Stimulated activated naive CD8-positive, alpha-beta T cell treated with anti-CD3 and anti-CD28 coated beads, Interleukin-15, Interleukin-2, amounts not matched to agents 100 ng/mL and 50 ng/mL, for 24 hours (primary cell): ENCODE measurements around the gene ARID4B.

Source experiments
- H3K27ac Mint-ChIP-seq: one replicate; pipeline ENCODE4 v1.8.0; 2021; ENCODE audit warnings: mild to moderate bottlenecking, mixed read lengths
- H3K27me3 Mint-ChIP-seq: one replicate; pipeline ENCODE4 v1.8.0; 2021; ENCODE audit warnings: mixed read lengths
- H3K36me3 Mint-ChIP-seq: one replicate; pipeline ENCODE4 v1.8.0; 2021; ENCODE audit warnings: low read depth, mixed read lengths
- H3K4me1 Mint-ChIP-seq: one replicate; pipeline ENCODE4 v1.8.0; 2021; ENCODE audit warnings: low read depth, mixed read lengths
- H3K4me3 Mint-ChIP-seq: one replicate; pipeline ENCODE4 v1.8.0; 2021; ENCODE audit warnings: mild to moderate bottlenecking, mixed read lengths
- H3K9me3 Mint-ChIP-seq: one replicate; pipeline ENCODE4 v1.8.0; 2021; ENCODE audit warnings: mixed read lengths

The ARID4B gene

DNA sequence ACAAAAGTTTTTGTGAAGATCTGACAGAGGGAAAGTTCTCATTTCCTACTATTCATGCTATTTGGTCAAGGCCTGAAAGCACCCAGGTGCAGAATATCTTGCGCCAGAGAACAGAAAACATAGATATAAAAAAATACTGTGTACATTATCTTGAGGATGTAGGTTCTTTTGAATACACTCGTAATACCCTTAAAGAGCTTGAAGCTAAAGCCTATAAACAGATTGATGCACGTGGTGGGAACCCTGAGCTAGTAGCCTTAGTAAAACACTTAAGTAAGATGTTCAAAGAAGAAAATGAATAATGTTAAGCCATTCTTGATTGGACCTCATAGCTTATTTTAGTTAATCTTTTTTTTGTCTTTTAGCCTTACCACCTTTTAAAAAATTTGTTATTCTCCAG, 14.5 kb upstream of the ARID4B start:
- Mint-ChIP-seq H3K9me3 (no peaks in the 10 kb centered on the region), H3K27me3 (no peaks in the 10 kb centered on the region), H3K4me1 (peaks cover 17% of the 10 kb centered on the region), H3K36me3 (peaks cover 39% of the 10 kb centered on the region), H3K4me3 (no peak overlapping the region), H3K27ac (no peak overlapping the region)

DNA sequence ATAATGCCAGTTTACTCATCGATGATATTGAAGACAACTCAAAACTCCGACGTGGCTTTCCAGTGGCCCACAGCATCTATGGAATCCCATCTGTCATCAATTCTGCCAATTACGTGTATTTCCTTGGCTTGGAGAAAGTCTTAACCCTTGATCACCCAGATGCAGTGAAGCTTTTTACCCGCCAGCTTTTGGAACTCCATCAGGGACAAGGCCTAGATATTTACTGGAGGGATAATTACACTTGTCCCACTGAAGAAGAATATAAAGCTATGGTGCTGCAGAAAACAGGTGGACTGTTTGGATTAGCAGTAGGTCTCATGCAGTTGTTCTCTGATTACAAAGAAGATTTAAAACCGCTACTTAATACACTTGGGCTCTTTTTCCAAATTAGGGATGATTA, 14.1 kb upstream of the ARID4B start:
- Mint-ChIP-seq H3K4me3 (no peak overlapping the region), H3K36me3 (peaks cover 39% of the 10 kb centered on the region), H3K9me3 (no peaks in the 10 kb centered on the region), H3K27me3 (no peaks in the 10 kb centered on the region), H3K4me1 (peaks cover 20% of the 10 kb centered on the region), H3K27ac (no peak overlapping the region)

DNA sequence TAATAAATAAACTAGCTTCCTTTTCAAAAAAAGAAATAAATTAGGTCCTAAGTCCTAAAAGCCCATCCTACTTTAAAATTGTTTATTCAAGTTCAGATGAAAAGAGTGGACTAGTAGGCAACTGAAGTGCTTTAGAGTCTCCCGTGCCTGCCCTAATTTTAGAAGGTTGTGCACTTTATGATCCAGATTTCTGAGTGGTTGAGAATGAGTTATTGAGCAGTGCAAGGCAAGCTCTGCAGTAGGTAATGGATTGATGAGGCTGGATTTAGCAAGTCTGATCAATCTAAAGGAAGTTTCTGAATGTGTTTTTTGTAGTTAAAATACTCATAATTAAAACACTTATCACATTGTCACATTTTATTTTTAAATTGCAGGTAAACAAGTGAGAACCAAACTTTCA, 13.4 kb upstream of the ARID4B start:
- Mint-ChIP-seq H3K27me3 (no peaks in the 10 kb centered on the region), H3K36me3 (peaks cover 39% of the 10 kb centered on the region)

DNA sequence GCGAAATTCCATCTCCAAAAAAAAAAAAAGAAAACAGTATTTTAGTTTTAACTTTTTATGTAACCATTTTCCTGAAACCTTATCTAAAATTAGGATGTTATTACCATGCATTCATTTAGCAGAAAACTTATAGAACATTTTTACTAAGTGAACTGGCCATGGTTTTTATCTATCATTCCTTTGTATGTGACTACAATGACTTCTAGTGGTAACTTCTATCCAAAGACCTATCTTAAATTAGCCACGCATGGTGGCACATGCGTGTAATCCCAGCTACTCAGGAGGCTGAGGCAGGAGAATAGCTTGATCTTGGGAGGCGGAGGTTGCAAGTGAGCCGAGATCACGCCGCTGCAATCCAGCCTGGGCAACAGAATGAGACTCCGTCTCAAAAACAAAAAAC, 11.8 kb upstream of the ARID4B start:
- Mint-ChIP-seq H3K27ac (peak overlapping the region; percentile 74), H3K4me1 (peaks cover 26% of the 10 kb centered on the region), H3K4me3 (no peak overlapping the region), H3K27me3 (no peaks in the 10 kb centered on the region), H3K36me3 (peaks cover 33% of the 10 kb centered on the region), H3K9me3 (no peaks in the 10 kb centered on the region)

More for the DNA sequence above, 13.4 kb upstream of the ARID4B start:
- peaks cover 25% of the 10 kb centered on the region for H3K4me1 Mint-ChIP-seq
- H3K27ac Mint-ChIP-seq: no peak overlapping the region
- H3K9me3 Mint-ChIP-seq: no peaks in the 10 kb centered on the region
- no peak overlapping the region for H3K4me3 Mint-ChIP-seq

DNA sequence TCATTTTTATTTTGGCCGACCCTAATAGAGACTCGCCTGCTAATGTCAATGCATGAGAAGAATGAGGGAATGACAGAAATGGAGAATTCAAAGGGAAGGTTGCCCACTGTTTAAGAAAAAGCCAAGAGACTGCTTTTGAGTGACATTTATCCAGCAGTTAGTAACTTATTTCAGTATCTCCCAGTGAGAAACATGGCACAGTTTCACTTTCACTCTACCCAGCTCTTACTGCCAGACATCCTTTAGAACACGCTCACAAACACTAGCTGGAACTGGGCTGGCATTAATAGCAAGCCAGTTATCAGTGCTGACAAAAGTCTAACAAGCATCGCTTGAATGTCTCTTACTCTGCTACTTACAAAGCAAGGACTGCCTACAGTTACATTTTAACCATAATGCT, 8.9 kb upstream of the ARID4B start:
- Mint-ChIP-seq H3K27me3 (no peaks in the 10 kb centered on the region), H3K4me1 (peaks cover 18% of the 10 kb centered on the region), H3K9me3 (no peaks in the 10 kb centered on the region), H3K36me3 (peaks cover 18% of the 10 kb centered on the region), H3K4me3 (peak overlapping the region; percentile 65), H3K27ac (peak overlapping the region; percentile 83)

DNA sequence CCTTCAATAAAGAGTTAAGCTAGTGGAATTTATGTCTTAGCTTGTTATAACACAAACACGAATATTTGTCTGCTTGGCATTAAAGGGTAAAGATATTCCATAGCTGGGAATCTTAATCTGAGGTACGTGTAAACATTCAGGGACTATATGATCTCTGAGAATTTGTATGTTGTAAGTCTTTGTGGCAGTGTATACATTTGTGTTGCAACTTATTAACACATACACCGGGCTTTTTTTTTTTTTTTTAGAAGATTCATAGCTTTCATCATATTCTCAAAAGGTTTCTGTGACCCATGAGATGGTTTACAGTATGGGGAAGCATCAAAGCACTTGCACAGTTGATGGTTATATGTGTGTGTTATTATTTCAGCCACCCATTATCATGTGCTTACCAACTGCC, 3.4 kb upstream of the ARID4B start:
- H3K27me3 Mint-ChIP-seq: no peaks in the 10 kb centered on the region
- peaks cover 29% of the 10 kb centered on the region for H3K36me3 Mint-ChIP-seq
- H3K27ac Mint-ChIP-seq: no peak overlapping the region
- H3K4me3 Mint-ChIP-seq: peak overlapping the region; percentile 59
- H3K9me3 Mint-ChIP-seq: no peaks in the 10 kb centered on the region
- peaks cover 13% of the 10 kb centered on the region for H3K4me1 Mint-ChIP-seq

DNA sequence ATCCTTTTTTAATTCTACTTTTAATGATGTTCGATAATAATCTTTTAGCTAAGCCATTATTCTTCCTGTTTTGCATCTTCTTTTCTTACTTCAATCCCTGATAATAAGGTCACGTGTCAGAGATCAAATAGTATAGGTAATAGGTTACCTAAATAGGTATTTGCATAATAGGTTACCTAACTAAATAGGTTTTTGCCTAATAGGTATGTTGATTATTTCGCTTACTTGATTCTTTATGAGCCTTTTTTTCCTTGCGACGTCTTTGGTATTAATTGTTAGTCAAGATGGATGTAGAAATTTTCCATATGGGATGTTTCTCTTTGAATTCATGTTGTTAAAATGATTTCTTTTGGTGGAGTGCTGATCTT, 2.9 kb upstream of the ARID4B start:
- H3K4me3 Mint-ChIP-seq: no peak overlapping the region
- no peaks in the 10 kb centered on the region for H3K9me3 Mint-ChIP-seq
- H3K27me3 Mint-ChIP-seq: no peaks in the 10 kb centered on the region
- H3K4me1 Mint-ChIP-seq: peaks cover 15% of the 10 kb centered on the region
- no peak overlapping the region for H3K27ac Mint-ChIP-seq
- peaks cover 31% of the 10 kb centered on the region for H3K36me3 Mint-ChIP-seq

DNA sequence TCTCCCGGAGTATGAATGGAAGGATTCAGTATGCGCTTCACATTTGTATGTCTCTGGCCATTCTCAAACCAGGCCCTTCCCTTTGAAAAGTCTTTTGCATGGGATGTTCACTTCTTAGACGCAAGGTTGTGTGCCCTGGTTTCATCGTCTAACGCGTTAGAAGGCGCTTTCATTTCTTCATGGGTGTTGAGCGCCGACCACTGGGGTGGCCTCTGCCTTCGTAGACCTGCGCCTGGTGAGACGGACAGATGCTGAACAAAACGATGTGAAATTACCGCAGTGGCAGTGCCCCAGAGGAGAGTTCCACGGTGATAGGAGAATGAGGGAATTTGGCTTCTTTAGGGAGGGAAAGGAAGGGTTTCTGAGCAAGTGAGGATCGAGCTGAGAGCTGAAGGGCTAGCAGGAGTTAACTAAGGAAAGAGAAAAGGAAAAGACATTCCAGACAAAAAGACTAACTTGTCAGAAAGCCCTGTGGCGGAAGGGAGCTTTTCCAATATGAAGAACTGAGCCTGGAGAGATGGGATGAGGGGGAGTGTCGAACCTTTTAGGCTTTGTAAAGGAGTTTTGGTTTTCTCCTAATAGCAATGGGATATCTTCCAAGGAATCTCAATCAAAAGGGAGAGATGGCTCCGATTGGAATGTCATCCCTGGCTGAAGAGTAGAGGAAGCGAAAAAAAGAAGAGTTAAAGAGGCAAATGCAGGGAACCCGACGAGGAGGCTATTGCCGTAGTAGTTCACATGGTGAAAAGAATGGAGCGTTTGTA, 1.3 kb upstream of the ARID4B start:
- H3K4me3 Mint-ChIP-seq: no peak overlapping the region
- H3K9me3 Mint-ChIP-seq: no peaks in the 10 kb centered on the region

DNA sequence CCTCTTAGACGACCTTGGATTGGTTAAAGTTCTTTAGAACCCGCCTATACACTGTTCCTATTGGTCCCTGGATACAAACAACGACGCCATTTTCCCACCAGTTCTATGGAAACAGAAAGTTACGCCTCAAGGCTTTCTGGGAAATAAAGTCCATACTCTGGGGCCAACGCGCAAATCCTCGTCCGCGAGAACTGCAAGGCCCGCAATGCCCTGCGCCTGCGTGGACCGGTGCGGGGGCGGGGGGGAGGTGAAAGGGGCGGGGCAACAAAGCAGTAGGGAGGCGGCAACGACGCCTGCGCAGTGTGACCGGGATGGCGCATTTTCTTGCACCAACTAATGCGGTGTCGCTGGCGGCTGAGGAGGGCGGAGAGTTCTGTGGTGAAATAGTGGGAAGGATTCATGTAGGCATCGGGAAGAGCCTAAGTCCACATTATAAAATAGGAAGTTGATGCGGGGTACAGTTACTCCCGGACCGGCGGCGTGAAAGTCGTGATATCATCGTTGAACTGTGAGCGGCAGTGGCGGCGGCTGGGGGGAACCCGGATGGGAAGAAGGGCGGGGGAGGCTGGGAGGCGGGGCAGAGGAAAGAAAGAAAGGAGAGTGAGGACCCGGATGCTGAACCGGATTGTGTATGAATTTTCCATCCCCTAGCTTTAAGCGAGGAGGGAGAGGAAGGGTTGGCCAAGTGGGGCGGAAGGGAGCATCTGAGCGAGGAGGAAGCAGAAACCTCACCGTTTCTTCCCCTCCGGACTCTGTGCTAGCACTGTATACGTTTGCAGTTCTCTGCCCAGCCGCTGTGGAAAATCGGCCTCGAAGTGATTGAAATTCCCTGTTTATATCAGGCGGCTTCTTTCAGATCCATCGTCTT, 526 bp upstream of the ARID4B start, which contains the start of gene GGPS1:
TSS of gene GGPS1 (plus strand) at position 300 of the 868 bp plus-strand sequence. CDS start 6,695 bp downstream, outside the sequence.
- H3K4me1 Mint-ChIP-seq: peaks cover 28% of the 10 kb centered on the region
- no peaks in the 10 kb centered on the region for H3K27me3 Mint-ChIP-seq
- peaks cover 33% of the 10 kb centered on the region for H3K36me3 Mint-ChIP-seq
- H3K27ac Mint-ChIP-seq: peak within 1 kb of the TSS; percentile 88
- H3K9me3 Mint-ChIP-seq: no peaks in the 10 kb centered on the region
- no peak within 1 kb of the TSS for H3K4me3 Mint-ChIP-seq

More for the DNA sequence above, 1.3 kb upstream of the ARID4B start:
- Mint-ChIP-seq H3K27ac (no peak overlapping the region), H3K4me1 (peaks cover 27% of the 10 kb centered on the region), H3K36me3 (peaks cover 33% of the 10 kb centered on the region), H3K27me3 (no peaks in the 10 kb centered on the region)

DNA sequence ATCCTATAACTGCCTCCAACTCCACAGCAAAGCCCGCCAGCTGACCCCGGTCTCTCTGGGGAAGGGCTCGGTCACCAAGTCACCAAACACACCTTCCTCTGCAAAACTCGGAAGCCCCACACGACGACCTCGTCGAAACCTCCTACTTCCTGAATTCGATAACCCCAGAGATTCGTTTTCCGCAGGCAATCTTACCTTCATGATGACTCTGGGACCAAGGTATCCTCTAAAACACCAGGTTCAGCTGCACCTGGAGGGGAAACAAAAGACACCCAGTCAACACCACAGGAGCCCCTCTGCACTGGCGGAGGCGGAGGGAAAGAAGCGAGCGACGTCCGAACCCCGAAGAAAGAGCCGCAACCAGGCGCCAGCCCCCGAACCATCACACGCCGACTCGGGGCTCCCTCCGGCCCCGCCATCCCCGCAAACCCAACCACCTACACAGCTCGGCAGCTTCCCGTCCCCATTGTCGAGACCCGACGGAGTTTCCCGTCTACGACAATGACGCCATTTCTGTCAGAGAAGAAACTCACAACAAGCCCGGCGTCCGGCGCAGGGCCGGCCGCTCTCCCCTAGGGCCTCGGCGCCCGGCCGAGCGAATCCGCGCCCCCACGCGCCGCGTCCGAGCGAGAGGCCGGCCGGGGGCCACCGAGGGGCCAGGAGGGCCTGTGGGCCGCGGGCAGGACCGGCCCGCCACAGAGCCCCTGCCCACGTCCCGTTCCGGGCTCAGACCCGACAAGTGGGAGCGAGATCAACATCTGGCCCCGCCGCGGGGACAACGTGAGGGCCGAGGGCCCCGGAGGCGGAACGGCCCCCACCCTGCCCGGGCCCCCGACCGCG, 1.0 kb downstream of the ARID4B start:
- Mint-ChIP-seq H3K4me3 (peak overlapping the region; percentile 97), H3K27ac (peak overlapping the region; percentile 87), H3K9me3 (no peaks in the 10 kb centered on the region), H3K4me1 (peaks cover 41% of the 10 kb centered on the region), H3K36me3 (peaks cover 37% of the 10 kb centered on the region), H3K27me3 (no peaks in the 10 kb centered on the region)

DNA sequence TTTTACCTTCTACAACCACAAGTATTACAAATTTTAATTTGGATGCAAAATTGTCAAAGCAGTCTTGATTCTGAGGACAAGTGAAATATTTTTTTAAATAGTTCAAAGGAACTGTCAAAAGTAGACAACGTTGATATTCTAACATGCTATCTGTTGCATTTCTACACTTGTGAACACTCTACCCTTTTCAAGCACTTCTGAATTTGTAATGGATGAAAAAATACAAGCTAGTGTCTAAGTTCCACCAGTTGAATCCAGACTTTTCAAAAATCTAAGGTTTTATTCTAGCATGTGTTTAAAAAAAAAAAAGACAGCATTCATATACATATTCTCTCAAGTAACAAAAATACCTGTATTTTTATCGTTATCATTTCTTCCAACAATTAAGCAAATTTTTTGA, 2.1 kb downstream of the ARID4B start:
- H3K27ac Mint-ChIP-seq: peak overlapping the region; percentile 69
- peak overlapping the region; percentile 97 for H3K4me3 Mint-ChIP-seq

DNA sequence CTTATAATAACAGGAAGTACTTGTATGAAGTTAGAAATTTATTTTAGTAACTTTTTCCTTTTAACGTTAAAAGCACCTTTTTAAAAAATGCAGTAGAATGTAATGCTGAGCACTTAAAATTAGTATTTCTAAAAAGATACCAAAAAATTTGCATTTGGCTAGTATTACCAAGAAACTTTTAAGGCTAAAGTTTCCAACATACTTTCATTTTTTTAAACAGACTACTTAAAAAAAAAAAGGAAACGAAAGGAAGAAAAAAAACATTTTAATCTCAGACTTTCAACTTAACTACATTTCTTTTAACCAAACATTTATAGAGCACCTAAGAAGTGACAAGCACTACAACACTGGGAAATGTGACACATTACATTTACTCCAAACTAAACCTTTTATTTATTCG, 2.8 kb downstream of the ARID4B start:
- H3K36me3 Mint-ChIP-seq: peaks cover 41% of the 10 kb centered on the region
- H3K9me3 Mint-ChIP-seq: no peaks in the 10 kb centered on the region
- H3K4me1 Mint-ChIP-seq: peaks cover 59% of the 10 kb centered on the region
- peak overlapping the region; percentile 69 for H3K27ac Mint-ChIP-seq
- peak overlapping the region; percentile 97 for H3K4me3 Mint-ChIP-seq
- no peaks in the 10 kb centered on the region for H3K27me3 Mint-ChIP-seq

More for the DNA sequence above, 2.1 kb downstream of the ARID4B start:
- Mint-ChIP-seq H3K36me3 (peaks cover 40% of the 10 kb centered on the region), H3K27me3 (no peaks in the 10 kb centered on the region), H3K4me1 (peaks cover 52% of the 10 kb centered on the region), H3K9me3 (no peaks in the 10 kb centered on the region)

DNA sequence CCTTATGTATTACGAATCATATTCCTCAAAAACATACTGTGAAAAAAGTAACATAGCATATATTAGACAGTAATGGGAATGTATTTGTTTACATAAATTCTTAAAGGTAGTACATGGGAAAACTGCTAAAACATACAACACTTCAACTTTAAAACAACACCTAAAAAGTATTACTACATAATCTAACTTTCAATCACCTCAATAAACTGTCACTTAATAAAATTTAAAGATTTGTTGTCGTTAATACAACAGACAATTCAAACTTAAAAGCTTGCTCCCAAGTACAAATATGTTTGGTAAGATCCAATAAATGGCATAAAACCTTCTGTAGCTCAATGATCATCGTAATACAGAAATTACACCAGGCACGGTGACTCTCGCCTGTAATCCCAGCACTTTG, 3.7 kb downstream of the ARID4B start:
- Mint-ChIP-seq H3K4me1 (peaks cover 65% of the 10 kb centered on the region), H3K36me3 (peaks cover 45% of the 10 kb centered on the region)

DNA sequence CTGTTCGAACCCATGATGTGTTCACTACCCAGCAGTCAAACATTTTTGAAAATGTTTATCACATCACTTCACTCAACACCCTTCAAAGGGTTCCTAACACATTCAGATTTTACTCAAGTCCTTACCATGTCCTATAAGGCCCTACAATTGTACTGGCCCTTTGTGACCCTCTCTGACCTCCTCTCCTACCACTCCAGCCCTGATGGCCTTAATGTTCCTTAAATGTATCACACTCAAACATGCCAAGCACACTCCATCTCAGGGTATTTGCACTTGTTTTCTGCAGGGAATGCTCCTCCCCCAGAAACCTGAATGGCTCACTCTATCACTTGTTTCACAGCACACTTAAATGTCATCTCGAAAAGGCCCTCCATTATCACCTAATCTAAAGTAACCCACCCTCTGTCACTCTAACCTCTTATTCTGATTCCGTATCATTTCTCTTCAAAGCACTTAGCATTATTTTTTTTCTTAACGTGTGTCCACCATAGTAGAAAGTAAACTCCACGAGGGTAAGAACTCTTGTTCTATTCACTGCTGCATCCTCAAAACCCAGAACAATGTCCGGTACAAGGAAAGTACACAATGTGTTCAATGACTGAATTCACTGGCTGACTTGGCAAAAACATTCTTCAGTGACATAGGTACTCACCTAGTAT, 7.3 kb downstream of the ARID4B start:
- no peak overlapping the region for H3K4me3 Mint-ChIP-seq
- H3K9me3 Mint-ChIP-seq: no peaks in the 10 kb centered on the region
- H3K36me3 Mint-ChIP-seq: peaks cover 46% of the 10 kb centered on the region
- peak overlapping the region; percentile 12 for H3K27ac Mint-ChIP-seq
- H3K27me3 Mint-ChIP-seq: no peaks in the 10 kb centered on the region
- peaks cover 80% of the 10 kb centered on the region for H3K4me1 Mint-ChIP-seq

More for the DNA sequence above, 3.7 kb downstream of the ARID4B start:
- peak overlapping the region; percentile 66 for H3K27ac Mint-ChIP-seq
- H3K4me3 Mint-ChIP-seq: peak overlapping the region; percentile 97
- H3K27me3 Mint-ChIP-seq: no peaks in the 10 kb centered on the region
- H3K9me3 Mint-ChIP-seq: no peaks in the 10 kb centered on the region
